BJ (cell line): Measurements from ENCODE around the gene ASS1. TPM values are rescaled to one million over a fixed set of nuclear protein-coding genes. Genes with fewer than 3 reads are reported as not detected.

Source experiments
- CTCF ChIA-PET: fragments of 350-600 bp; formaldehyde crosslinking; extraction: SDS; loops from one replicate; lab custom pipeline; 2021; ENCODE audit warnings: antibody characterized with exemption, inconsistent platforms; lab: Yijun Ruan, JAX
- POLR2A ChIA-PET: fragments of 300-600 bp; sonication (Branson Sonifier 250); formaldehyde crosslinking; extraction: SDS; loops from one replicate; lab custom pipeline; 2021; ENCODE audit warnings: antibody characterized with exemption; lab: Charles Lee
- DNase-seq: peaks from one replicate; pipeline ENCODE4 v3.0.0-alpha.2; 2011; ENCODE audit warnings: low read depth
- H3K27me3 ChIP-seq: 2 replicates; pipeline ENCODE4 v1.6.0; 2011; ENCODE audit warnings: low read length; ENCODE audit not compliant: control insufficient read depth, insufficient read depth
- H3K36me3 ChIP-seq: 2 replicates; pipeline ENCODE4 v1.5.1; 2011; ENCODE audit warnings: low read length; ENCODE audit not compliant: control insufficient read depth, insufficient read depth
- H3K4me3 ChIP-seq: 2 replicates; pipeline ENCODE4 v1.5.1; 2011; ENCODE audit warnings: low read depth, mild to moderate bottlenecking, control low read depth, low read length
- polyA plus RNA-seq: library from polyadenylated mRNA; depleted of rRNA; stranded (reverse); fragments of >200 nt; gene quantifications from 2 replicates; pipeline ENCODE4 v1.2.3, GENCODE V29; 2011
- TF ChIP-seq, protein P1 (sequence below): IDR thresholded peaks from 2 replicates; pipeline ENCODE4 v1.5.1; 2011; ENCODE audit warnings: low read depth, mild to moderate bottlenecking, control low read depth, inconsistent platforms, low read length, moderate library complexity; ENCODE audit not compliant: insufficient read depth

ASS1 gene
- polyA plus RNA-seq, 1 experiment, result 1,223 TPM

DNA sequence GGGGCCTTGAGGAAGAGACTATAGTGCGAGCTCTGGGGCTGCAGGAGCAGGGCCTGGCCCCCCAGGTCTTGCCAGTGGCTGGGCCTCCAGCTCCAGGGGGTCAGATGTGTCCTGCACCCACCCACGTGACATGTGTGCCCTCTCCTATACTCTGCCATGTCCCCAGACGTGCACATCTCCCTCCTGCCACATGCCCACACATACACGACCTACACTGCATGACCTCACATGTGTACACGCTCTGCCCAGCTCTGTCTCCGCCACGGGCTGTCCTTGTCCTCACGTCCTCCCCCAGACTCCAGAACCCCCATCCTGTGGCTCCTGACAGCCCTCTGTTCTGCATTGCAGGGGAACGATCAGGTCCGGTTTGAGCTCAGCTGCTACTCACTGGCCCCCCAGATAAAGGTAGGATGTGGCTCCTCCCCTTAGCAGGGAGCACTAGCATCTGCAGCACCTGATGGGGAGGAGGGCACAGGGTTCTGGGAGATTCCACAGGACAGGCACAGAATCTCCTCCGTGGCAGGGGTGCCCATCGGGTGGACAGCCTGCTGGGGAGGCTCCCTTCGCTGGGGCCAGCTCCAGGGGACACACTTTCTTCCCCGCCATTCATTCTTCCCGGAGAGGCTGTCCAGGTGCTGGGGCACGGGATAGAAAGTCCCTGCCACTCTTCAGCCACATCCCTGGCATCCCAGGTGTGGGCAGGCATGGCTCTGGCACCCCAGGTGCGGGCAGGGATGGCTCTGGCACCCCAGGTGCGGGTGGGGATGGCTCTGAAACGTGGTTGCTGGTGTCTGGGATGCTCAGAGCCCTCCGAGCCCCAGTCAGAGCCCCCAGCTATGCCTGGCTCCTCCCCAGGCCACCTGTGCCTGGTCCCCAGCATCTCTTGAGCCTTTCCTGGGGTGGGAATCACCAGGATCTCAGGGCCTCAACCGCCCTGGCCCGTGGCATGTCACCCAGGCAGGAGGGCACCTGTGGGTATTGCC, 19.3 kb downstream of the ASS1 start:
- DNase-seq, result no peak
- ChIA-PET CTCF (interaction anchor here (0.9 to 19.6 kb wide), 2 partner anchors 11 to 220 kb away, joined by 3 to 184 read pairs; no protein-coding TSS in a partner anchor), POLR2A (no interaction called here)
- Histone ChIP-seq H3K36me3 (peaks cover 55% of the 10 kb centered on the region), H3K27me3 (no peaks in the 10 kb centered on the region), H3K4me3 (no peak overlapping the region)
- TF ChIP-seq, protein P1, sequence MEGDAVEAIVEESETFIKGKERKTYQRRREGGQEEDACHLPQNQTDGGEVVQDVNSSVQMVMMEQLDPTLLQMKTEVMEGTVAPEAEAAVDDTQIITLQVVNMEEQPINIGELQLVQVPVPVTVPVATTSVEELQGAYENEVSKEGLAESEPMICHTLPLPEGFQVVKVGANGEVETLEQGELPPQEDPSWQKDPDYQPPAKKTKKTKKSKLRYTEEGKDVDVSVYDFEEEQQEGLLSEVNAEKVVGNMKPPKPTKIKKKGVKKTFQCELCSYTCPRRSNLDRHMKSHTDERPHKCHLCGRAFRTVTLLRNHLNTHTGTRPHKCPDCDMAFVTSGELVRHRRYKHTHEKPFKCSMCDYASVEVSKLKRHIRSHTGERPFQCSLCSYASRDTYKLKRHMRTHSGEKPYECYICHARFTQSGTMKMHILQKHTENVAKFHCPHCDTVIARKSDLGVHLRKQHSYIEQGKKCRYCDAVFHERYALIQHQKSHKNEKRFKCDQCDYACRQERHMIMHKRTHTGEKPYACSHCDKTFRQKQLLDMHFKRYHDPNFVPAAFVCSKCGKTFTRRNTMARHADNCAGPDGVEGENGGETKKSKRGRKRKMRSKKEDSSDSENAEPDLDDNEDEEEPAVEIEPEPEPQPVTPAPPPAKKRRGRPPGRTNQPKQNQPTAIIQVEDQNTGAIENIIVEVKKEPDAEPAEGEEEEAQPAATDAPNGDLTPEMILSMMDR, result no peak

DNA sequence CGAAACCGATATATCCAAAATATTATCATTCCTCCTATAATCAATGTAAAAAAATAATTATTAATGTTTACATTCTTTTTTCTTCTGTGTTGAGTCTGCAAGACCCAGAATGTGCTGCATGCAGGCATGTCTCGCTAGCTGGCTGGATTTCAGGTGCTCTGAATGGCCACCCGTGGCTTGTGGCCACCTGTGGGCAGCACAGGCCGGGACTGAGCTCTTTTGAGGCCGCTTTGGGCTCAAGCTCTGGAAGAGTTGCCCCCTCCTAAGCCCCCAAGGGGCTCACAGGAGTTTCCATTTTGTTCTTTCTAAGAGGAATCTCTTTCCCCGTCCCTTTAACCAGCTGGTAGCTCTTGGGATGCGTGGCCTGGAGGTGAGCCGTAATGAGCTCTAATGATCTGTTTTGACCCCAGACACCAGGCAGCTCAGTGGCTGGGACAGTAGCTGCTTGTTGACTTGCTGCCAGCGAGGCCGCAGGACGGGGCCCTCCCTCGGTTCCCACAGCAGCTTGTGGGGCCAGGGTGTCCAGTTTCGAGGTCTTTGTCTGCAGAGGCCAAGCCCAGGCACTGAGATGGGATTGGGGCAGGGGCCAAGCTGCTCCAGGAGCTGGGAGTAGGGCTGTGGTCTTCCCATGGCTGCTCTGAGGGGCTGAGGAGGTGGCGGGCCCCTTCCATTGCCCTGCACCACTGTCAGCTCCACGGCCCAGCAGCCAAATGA, 20.8 kb downstream of the ASS1 start:
- Histone ChIP-seq H3K4me3 (no peak overlapping the region), H3K27me3 (no peaks in the 10 kb centered on the region), H3K36me3 (peaks cover 55% of the 10 kb centered on the region)
- DNase-seq, result no peak
- POLR2A ChIA-PET, result no interaction called here
- CTCF ChIA-PET, result interaction anchor here (0.6 to 19.6 kb wide), 4 partner anchors 11 to 219 kb away, joined by 3 to 184 read pairs (median 4); no protein-coding TSS in a partner anchor
- TF ChIP-seq, protein P1, result no peak

DNA sequence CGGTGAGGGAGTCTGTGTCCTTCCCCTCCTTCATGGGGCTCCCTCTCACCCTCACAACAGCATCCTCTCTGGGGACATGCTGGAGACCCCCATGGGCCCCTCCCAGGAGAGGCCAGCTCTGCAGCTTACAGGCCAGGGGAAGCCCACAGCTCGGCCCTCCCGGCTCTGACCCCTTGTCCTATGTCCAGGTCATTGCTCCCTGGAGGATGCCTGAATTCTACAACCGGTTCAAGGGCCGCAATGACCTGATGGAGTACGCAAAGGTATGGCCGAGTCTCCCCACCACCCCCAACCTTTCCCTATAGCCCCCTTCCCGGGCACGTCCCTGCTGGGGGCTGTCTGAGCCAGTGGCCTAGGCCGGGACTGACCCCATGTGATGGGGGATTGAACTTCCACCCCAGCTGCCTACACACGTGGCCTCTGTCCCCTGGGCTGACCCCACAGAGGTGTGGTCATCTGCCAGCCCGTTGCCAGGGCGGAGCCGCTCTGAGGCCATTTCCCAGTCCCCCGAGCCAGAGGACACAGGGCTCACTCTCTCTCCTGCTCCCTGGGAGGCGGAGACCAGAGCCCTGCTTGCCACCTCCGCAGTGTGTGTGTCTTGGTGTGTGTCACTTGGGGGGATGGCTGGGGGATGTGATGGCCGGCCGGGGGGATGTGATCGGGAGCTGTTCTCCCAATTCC, 21.9 kb downstream of the ASS1 start:
- TF ChIP-seq, protein P1, result no peak
- no peak for DNase-seq
- Histone ChIP-seq H3K27me3 (no peaks in the 10 kb centered on the region), H3K36me3 (peaks cover 58% of the 10 kb centered on the region), H3K4me3 (no peak overlapping the region)
- ChIA-PET POLR2A (interaction anchor here (1.0 kb wide), 1 partner anchor 17 kb away, joined by 7 read pairs; no protein-coding TSS in a partner anchor), CTCF (interaction anchor here (0.9 to 19.6 kb wide), 3 partner anchors 10 to 218 kb away, joined by 4 to 184 read pairs (median 5); no protein-coding TSS in a partner anchor)

DNA sequence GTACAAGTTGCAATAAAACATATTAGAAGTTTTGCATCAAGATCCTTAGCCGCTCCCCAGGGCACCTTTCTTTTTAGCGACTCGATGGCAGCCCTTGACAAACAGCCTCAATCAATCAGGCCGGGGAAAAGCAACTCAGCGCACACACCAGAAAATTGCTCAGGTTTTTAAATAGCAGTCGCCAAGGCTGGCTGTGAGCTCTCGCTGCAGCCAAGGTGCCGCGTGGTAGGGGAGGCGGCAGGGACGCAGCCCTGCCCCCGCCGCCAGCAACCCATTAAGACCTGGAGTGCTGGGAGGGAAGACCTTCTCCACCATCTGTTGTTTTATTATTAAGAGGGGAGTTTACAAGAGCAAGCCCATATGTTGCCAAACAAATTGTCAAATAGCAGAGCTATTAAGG, 22.6 kb downstream of the ASS1 start:
- TF ChIP-seq, protein P1, result no peak
- Histone ChIP-seq H3K4me3 (no peak overlapping the region), H3K36me3 (peaks cover 54% of the 10 kb centered on the region), H3K27me3 (no peaks in the 10 kb centered on the region)
- POLR2A ChIA-PET, result interaction anchor here (1.0 kb wide), 1 partner anchor 18 kb away, joined by 7 read pairs; no protein-coding TSS in a partner anchor
- no peak for DNase-seq
- CTCF ChIA-PET, result interaction anchor here (0.6 to 19.6 kb wide), 2 partner anchors 133 to 217 kb away, joined by 3 to 184 read pairs; no protein-coding TSS in a partner anchor
